ENCODE measurements around the gene MAP3K1.

DNA sequence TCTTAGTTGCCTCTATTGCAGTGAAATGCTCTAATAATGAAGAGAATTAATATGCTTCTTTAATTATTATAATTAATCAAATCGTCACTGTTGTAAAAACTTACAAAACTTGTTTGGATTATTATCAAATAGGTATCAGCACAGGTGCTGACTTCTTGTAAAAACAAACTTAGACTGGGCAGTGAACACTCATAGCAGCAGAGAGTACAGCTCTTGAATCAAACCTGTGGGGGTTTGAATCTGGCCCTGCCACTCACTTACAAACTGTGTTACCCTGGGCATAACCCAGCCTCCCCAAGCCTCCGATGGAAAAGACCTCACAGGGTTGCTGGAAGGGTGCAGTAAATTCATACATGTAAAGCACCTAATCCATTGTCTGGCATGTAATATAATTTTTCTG is 35.1 kb downstream of the MAP3K1 start:
- TF ChIP-seq GATA2 (IDR thresholded peaks at IDR 0.05; ENCODE audit: low read depth, low read length) (no peak), GATA3 (IDR thresholded peaks at IDR 0.05; ENCODE audit: low read depth, low read length) (no peak)

All from SH-SY5Y (cell line).